GM23338 (cell line): Measurements from ENCODE around the gene MYO9A.

ENCODE experiments used
- CREB1 ChIP-seq: fragments of 250-450 bp; sonication (Bioruptor Pico); IDR thresholded peaks from 2 replicates; pipeline ENCODE4 v1.5.0; 2020; ENCODE audit warnings: low read depth, mild to moderate bottlenecking, moderate library complexity
- CTCF ChIP-seq, 2 experiments: fragments of 200-600 bp in 1 of 2; sonication (generic) in 1 of 2; conservative IDR thresholded peaks; 2 replicates each; pipeline versions ENCODE4 v1.5.1 to v1.6.1; 2016 to 2017; ENCODE audit warnings: antibody characterized with exemption in 2 of 2, low read depth in 2 of 2, mild to moderate bottlenecking in 2 of 2, moderate library complexity in 1 of 2
- ETS1 ChIP-seq: IDR thresholded peaks from 2 replicates; pipeline ENCODE4 v1.6.1; 2016; ENCODE audit warnings: antibody characterized with exemption
- EZH2 ChIP-seq: fragments of 200-600 bp; sonication (generic); IDR thresholded peaks from one replicate; pipeline ENCODE4 v1.8.0; 2017; ENCODE audit warnings: antibody characterized with exemption, mild to moderate bottlenecking, low read depth; ENCODE audit not compliant: unreplicated experiment
- EZH2phosphoT487 ChIP-seq: fragments of 200-600 bp; sonication (generic); IDR thresholded peaks from one replicate; pipeline ENCODE4 v1.8.1; 2018; ENCODE audit warnings: antibody characterized with exemption; ENCODE audit not compliant: unreplicated experiment
- POLR2AphosphoS5 ChIP-seq: IDR thresholded peaks from 2 replicates; pipeline ENCODE4 v1.6.1; 2016; ENCODE audit warnings: antibody characterized with exemption, low read depth
- REST ChIP-seq: IDR thresholded peaks from one replicate; pipeline ENCODE4 v1.6.1; 2018; ENCODE audit warnings: antibody characterized with exemption; ENCODE audit not compliant: unreplicated experiment

GRCh38 chr15:72112116-72112515 is 5.8 kb downstream of the MYO9A start:
- TF ChIP-seq CTCF (conservative IDR thresholded peaks at IDR 0.05; ENCODE audit: low read depth in 2 of 2): no peak
- no peak for TF ChIP-seq EZH2
- TF ChIP-seq REST: no peak
- no peak for TF ChIP-seq ETS1
- no peak for TF ChIP-seq POLR2AphosphoS5
- TF ChIP-seq EZH2phosphoT487: no peak
- TF ChIP-seq CREB1 (CRISPR knock-in tag): no peak
